Retinal pigment epithelial cell (primary cell): ENCODE measurements around the gene PDE5A.

Experiments used
- DNase-seq: peaks from one replicate; pipeline ENCODE4 v3.0.0-alpha.2; 2010; ENCODE audit warnings: low read depth
- H3K4me3 ChIP-seq: 2 replicates; pipeline ENCODE4 v1.5.1; 2011; ENCODE audit warnings: mild to moderate bottlenecking, low read length, control low read depth, moderate library complexity
- TF ChIP-seq, protein P1 (sequence below): conservative IDR thresholded peaks from 2 replicates; pipeline ENCODE4 v1.5.1; 2011; ENCODE audit warnings: low read depth, low read length, control low read depth, inconsistent platforms

PDE5A gene

DNA sequence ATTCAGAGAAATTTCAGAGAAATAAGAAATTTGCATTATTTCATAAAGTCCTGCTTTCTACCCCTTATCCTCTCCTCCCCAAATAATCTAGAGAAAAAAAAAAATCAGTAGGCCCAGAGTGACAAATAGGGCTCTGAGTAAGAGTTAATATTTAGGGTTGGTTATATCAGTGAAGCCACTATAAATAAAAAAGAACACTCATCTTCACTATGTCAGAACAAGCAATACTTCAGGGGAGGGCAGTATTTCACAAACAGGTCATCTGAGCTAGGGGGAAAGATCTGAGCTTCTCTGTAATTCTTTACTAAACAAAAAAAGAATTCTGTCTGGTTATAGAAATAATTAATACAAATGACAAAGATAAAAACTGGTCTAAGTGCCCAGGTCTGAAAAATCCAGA, 39.4 kb downstream of the PDE5A start:
- TF ChIP-seq, protein P1, sequence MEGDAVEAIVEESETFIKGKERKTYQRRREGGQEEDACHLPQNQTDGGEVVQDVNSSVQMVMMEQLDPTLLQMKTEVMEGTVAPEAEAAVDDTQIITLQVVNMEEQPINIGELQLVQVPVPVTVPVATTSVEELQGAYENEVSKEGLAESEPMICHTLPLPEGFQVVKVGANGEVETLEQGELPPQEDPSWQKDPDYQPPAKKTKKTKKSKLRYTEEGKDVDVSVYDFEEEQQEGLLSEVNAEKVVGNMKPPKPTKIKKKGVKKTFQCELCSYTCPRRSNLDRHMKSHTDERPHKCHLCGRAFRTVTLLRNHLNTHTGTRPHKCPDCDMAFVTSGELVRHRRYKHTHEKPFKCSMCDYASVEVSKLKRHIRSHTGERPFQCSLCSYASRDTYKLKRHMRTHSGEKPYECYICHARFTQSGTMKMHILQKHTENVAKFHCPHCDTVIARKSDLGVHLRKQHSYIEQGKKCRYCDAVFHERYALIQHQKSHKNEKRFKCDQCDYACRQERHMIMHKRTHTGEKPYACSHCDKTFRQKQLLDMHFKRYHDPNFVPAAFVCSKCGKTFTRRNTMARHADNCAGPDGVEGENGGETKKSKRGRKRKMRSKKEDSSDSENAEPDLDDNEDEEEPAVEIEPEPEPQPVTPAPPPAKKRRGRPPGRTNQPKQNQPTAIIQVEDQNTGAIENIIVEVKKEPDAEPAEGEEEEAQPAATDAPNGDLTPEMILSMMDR, result no peak
- no peak for DNase-seq
- no peak overlapping the region for H3K4me3 ChIP-seq

DNA sequence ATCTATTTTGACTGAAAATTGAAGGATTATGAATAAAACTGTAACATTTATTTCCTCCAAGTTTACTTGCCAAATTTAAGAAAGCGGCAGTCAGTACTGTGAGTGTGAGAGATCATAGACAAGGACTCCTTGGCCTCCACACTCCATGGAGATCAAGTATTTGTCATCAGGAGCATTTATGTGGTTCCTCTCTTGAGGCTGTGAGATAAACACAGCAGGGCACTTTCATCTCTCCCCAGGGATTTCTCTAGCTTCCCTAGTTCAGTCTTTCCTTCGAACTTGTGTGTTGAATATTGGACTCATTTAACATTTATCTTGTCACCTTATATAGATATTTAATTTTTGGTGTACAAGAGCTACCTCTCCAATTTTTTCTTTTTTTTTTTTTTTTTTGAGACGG, 40.8 kb downstream of the PDE5A start:
- DNase-seq, result no peak
- TF ChIP-seq, protein P1, result no peak
- no peak overlapping the region for H3K4me3 ChIP-seq

DNA sequence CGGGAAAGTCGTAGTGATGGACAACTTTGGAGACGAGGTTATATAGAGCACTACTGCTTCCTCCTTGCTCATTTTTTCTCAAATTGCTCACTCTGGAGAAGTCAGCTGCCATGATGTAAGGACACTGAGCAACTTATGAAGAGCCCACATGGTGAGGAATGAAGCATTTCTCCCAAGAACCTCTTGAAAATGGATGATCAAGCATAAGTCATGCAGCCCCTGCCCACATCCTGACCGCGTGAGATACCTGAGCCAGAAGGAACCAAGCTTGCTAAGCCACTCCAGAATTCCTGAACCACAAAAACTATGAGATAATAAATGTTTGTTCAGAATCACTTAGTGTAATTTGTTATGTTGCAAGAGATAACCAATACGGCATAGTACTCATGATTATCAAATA, 42.8 kb downstream of the PDE5A start:
- H3K4me3 ChIP-seq, result no peak overlapping the region
- no peak for DNase-seq
- TF ChIP-seq, protein P1, result no peak

DNA sequence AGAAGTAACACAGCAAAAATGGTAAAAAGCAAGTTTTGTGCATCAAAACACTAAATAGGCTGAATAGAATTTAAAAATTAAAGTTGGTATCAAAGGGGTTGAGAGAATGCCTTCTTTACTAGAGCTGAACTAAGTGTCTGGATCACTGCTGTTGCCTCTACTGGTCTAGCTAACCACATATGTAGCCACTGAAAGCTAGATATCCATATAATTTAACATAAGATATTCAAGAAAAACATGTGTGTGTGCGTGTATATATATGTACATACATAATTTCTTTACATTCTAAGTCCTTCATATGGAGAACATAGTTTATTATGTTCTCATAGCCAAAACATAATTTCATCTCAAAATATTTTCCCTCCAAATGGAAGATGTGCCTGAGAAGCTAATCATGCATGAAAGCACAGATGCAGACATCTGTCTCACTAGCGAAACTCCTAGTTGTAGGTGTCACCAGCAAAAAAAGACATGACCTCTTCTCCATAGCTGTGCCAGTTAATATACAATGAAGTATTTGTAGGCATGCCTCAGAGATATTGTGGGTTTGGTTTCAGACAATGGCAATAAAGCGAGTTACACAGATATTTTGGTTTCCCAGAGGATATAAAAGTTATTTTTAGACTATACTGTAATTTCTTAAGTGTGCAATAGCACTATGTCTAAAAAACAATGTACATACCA, 47.3 kb downstream of the PDE5A start:
- no peak for DNase-seq
- TF ChIP-seq, protein P1, result no peak
- H3K4me3 ChIP-seq, result no peak overlapping the region

DNA sequence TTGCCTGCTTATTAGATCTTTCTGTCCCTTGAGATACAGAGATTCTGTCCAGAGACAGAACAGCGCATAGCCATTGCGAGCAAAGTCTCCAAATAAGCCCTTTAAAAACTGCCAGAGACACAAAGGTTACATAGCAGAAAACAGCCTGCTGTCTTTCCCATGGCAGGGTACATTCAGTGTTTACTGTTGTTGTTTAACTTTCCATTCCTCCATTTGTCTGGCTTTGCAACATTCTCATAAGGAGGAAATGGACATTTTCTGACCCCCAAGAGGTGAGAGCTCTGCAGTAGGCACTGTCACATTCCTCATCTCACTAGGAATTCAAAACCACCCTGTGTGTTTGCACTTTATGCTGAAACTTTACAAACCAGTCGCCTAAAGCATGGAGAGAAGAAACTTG, 48.3 kb downstream of the PDE5A start:
- TF ChIP-seq, protein P1, result no peak
- no peak overlapping the region for H3K4me3 ChIP-seq
- DNase-seq, result no peak

DNA sequence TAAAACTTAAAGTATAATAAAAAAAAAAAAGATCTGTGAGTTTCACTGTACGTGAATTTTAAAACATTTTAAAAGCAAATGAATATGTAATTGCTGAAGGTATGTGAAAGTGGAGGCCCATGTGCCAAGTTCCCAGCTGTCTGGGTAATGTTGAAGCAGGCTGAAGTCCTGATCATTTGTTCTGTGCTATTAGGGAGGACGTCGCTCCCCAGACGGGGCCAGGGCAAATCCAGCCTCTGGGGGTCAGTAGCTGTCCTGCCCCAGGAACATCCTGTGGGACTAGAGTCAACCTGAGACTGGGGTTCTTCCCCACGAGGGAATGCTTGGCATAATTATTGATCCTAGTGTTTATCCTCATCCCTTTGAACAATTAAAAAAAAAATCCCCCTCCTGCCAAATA, 48.8 kb downstream of the PDE5A start:
- TF ChIP-seq, protein P1, result no peak
- no peak for DNase-seq
- H3K4me3 ChIP-seq, result no peak overlapping the region

DNA sequence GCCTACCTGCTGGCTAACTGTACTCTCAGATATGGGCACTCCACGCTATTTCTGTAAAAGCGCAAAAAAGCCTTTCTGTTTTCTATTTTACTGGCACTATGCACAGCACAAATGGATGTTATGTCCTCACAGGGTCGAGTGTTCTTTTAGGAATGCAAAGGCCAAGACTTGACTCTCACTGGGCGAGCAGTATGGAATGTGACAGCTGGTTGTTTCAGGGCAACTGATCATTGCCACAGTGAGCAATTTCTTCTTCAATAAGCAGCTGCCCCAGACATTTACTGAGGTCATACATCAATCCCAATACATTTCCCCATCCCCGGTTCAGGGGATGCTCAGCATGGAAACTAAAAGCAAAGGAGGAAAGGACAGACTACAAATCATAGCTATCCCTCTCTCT, 58.2 kb downstream of the PDE5A start:
- TF ChIP-seq, protein P1, result no peak
- no peak for DNase-seq
- H3K4me3 ChIP-seq, result no peak overlapping the region
